IMR-90 (cell line): ENCODE measurements around the gene NMNAT3. TPM values are rescaled to one million over a fixed set of nuclear protein-coding genes. Genes with fewer than 3 reads are reported as not detected.

Source experiments
- ATAC-seq: fragments of 200-7000 bp; cut with Tn5 transposase; 2 replicates; pipeline ENCODE4 v1.9.1; 2020; ENCODE audit warnings: low read depth, mild to moderate bottlenecking, moderate library complexity
- BruUV-seq: library from RNA; stranded (reverse); fragments of 400-500 nt; replicated peaks from 2 replicates; lab custom pipeline; 2021; lab: Mats Ljungman, UMichigan
- CTCF ChIA-PET: fragments of 300-600 bp; formaldehyde crosslinking; extraction: SDS; loops from one replicate; lab custom pipeline; 2021; ENCODE audit warnings: antibody characterized with exemption; lab: Yijun Ruan, JAX
- POLR2A ChIA-PET: fragments of 300-600 bp; sonication (Branson Sonifier 250); formaldehyde crosslinking; loops from one replicate; lab custom pipeline; 2022; ENCODE audit warnings: antibody characterized with exemption; ENCODE audit not compliant: unreplicated experiment; lab: Charles Lee
- DNase-seq: peaks from one replicate; pipeline ENCODE4 v3.0.0; 2013
- H2AFZ ChIP-seq: replicated peaks from 2 replicates; pipeline ENCODE3; 2013; ENCODE audit warnings: low read length, mild to moderate bottlenecking; ENCODE audit not compliant: poor library complexity
- H2AK5ac ChIP-seq: 2 replicates; pipeline ENCODE4 v1.6.1; 2013; ENCODE audit warnings: low read depth, low read length, inconsistent platforms
- H2AK9ac ChIP-seq: replicated peaks from 2 replicates; pipeline ENCODE3; 2013; ENCODE audit warnings: mild to moderate bottlenecking, low read depth, low read length, moderate library complexity; ENCODE audit not compliant: poor library complexity
- H2BK120ac ChIP-seq: 2 replicates; pipeline ENCODE4 v1.6.1; 2013; ENCODE audit warnings: low read depth, low read length, inconsistent platforms
- H2BK15ac ChIP-seq: 3 replicates; pipeline ENCODE4 v1.6.1; 2013; ENCODE audit warnings: low read depth, low read length, inconsistent platforms
- H2BK20ac ChIP-seq: 2 replicates; pipeline ENCODE4 v1.6.1; 2013; ENCODE audit warnings: low read depth, mild to moderate bottlenecking, inconsistent platforms, low read length, moderate library complexity
- H2BK5ac ChIP-seq: 2 replicates; pipeline ENCODE4 v1.6.1; 2013; ENCODE audit warnings: mild to moderate bottlenecking, low read depth, low read length, inconsistent platforms; ENCODE audit not compliant: poor library complexity, severe bottlenecking
- H3K14ac ChIP-seq: replicated peaks from 2 replicates; pipeline ENCODE4 v1.6.1; 2013; ENCODE audit warnings: low read depth, low read length, inconsistent platforms
- H3K18ac ChIP-seq: 2 replicates; pipeline ENCODE4 v1.6.1; 2013; ENCODE audit warnings: low read depth, low read length, control low read depth
- H3K23ac ChIP-seq: 2 replicates; pipeline ENCODE4 v1.6.1; 2013; ENCODE audit warnings: low read depth, low read length, inconsistent platforms
- H3K27ac ChIP-seq: 2 replicates; pipeline ENCODE4 v1.5.1; 2013; ENCODE audit warnings: mild to moderate bottlenecking, control low read depth, low read length; ENCODE audit not compliant: insufficient read depth
- H3K27me3 ChIP-seq: 2 replicates; pipeline ENCODE4 v1.6.1; 2013; ENCODE audit warnings: low read length; ENCODE audit not compliant: control insufficient read depth, insufficient read depth
- H3K36me3 ChIP-seq: 2 replicates; pipeline ENCODE4 v1.6.1; 2013; ENCODE audit warnings: low read length, mixed read lengths; ENCODE audit not compliant: control insufficient read depth, insufficient read depth
- H3K4ac ChIP-seq: 2 replicates; pipeline ENCODE4 v1.6.1; 2013; ENCODE audit warnings: low read depth, low read length, inconsistent platforms
- H3K4me1 ChIP-seq: 2 replicates; pipeline ENCODE4 v1.6.1; 2013; ENCODE audit warnings: low read length, mixed read lengths; ENCODE audit not compliant: control insufficient read depth, insufficient read depth
- H3K4me2 ChIP-seq: 2 replicates; pipeline ENCODE4 v1.6.1; 2013; ENCODE audit warnings: low read depth, mild to moderate bottlenecking, control low read depth, low read length, moderate library complexity
- H3K4me3 ChIP-seq: 2 replicates; pipeline ENCODE4 v1.5.1; 2013; ENCODE audit warnings: low read depth, mild to moderate bottlenecking, control low read depth, low read length, moderate library complexity; ENCODE audit not compliant: insufficient read depth
- H3K56ac ChIP-seq: 2 replicates; pipeline ENCODE4 v1.6.1; 2013; ENCODE audit warnings: low read length, inconsistent platforms; ENCODE audit not compliant: insufficient read depth; ENCODE audit errors: extremely low read depth
- H3K79me1 ChIP-seq, 2 experiments: 2 replicates each; pipeline ENCODE4 v1.6.1; 2013; ENCODE audit warnings: low read length in 2 of 2, inconsistent platforms in 1 of 2, low read depth in 1 of 2
- H3K9ac ChIP-seq: 2 replicates; pipeline ENCODE4 v1.6.1; 2013; ENCODE audit warnings: low read depth, low read length, control low read depth
- H3K9me1 ChIP-seq: 2 replicates; pipeline ENCODE4 v1.6.1; 2013; ENCODE audit warnings: low read length, inconsistent platforms; ENCODE audit not compliant: insufficient read depth
- H3K9me3 ChIP-seq: 2 replicates; pipeline ENCODE4 v1.6.1; 2013; ENCODE audit warnings: low read length; ENCODE audit not compliant: control insufficient read depth, insufficient read depth
- H4K20me1 ChIP-seq: 2 replicates; pipeline ENCODE4 v1.6.1; 2013; ENCODE audit warnings: low read length, inconsistent platforms; ENCODE audit not compliant: insufficient read depth
- H4K5ac ChIP-seq: 2 replicates; pipeline ENCODE4 v1.6.1; 2013; ENCODE audit warnings: mild to moderate bottlenecking, low read depth, low read length, control low read depth
- H4K8ac ChIP-seq, 2 experiments: 2 replicates each; pipeline ENCODE4 v1.6.1; 2013; ENCODE audit warnings: low read depth in 2 of 2, low read length in 2 of 2, control low read depth in 1 of 2, inconsistent platforms in 1 of 2
- H4K91ac ChIP-seq: 2 replicates; pipeline ENCODE4 v1.6.1; 2013; ENCODE audit warnings: low read depth, low read length, inconsistent platforms; ENCODE audit not compliant: insufficient read depth
- RAD21 ChIP-seq: IDR thresholded peaks from 2 replicates; pipeline ENCODE4 v1.6.1; 2012; ENCODE audit warnings: low read length, improper control_type of control experiment
- RCOR1 ChIP-seq: IDR thresholded peaks from 2 replicates; pipeline ENCODE4 v1.6.1; 2012; ENCODE audit warnings: mild to moderate bottlenecking, low read length, improper control_type of control experiment; ENCODE audit not compliant: insufficient replicate concordance
- WGBS, 2 experiments: methylation state at CpG; one replicate each; pipeline versions ENCODE4 v1.1.5 to v1.1.7; 2013; ENCODE audit warnings: missing lambda C conversion rate in 2 of 2; ENCODE audit not compliant: insufficient read length in 1 of 2; ENCODE audit errors: extremely low coverage in 2 of 2; 5-methylcytosine and 5-hydroxymethylcytosine counted together
- dilution Hi-C: fragments of 300-500 bp; cut with HindIII; formaldehyde crosslinking; loops from one replicate; pipeline ENCODE4 v1.14.3; 2018; ENCODE audit warnings: low sequenced_read_pairs; ENCODE audit not compliant: unreplicated experiment
- in situ Hi-C: fragments of 300-500 bp; cut with MboI; formaldehyde crosslinking; loops from 3 replicates; pipeline ENCODE4 v1.14.3; 2019; ENCODE audit warnings: low sequenced_read_pairs, inconsistent platforms, mixed read lengths
- intact Hi-C: fragments of 100-400 bp; cut with micrococcal nuclease; formaldehyde crosslinking; loops from 2 replicates; pipeline ENCODE4 v1.10.0; 2022
- polyA plus RNA-seq, 3 experiments: library from polyadenylated mRNA; depleted of rRNA; stranded (reverse); fragments of >200 nt; gene quantifications; 2 replicates each; pipeline ENCODE4 v1.2.3, GENCODE V29; 2012; ENCODE audit warnings: low replicate concordance in 1 of 3
- total RNA-seq: library from RNA; depleted of rRNA; stranded (reverse); fragments of >200 nt; gene quantifications from 2 replicates; pipeline ENCODE4 v1.2.3, GENCODE V29; 2012
- TF ChIP-seq, protein P1 (sequence below): conservative IDR thresholded peaks from 2 replicates; pipeline ENCODE4 v1.5.1; 2012; ENCODE audit warnings: mild to moderate bottlenecking, low read depth, low read length, improper control_type of control experiment

NMNAT3 gene
- total and polyA plus RNA-seq, 2 of the 4 experiments (the other 2 are of a cell fraction): 0.12 to 0.36 TPM

DNA sequence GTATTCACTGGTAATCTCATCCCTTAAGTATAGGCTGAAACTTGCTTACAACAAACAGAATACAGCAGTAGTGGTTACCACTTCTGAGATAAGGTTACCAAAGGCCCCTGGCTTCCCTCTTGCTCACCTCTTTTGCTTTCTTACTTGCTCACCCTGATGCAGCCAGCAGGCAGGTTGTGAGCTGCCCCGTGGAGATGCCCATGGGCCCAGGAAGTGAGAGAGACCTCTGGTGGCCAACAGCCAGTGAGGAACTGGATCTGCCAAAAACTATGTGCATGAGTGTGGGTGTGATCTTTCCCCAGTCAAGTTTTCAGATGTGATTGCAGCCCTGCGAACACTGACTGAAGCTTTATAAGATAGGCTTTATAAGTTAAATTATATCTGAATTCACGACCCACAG, 48.7 kb downstream of the NMNAT3 start:
- TF ChIP-seq RAD21 (peak; percentile 22; the same call in 1 of the 2 replicates), RCOR1 (no peak)
- TF ChIP-seq, protein P1, sequence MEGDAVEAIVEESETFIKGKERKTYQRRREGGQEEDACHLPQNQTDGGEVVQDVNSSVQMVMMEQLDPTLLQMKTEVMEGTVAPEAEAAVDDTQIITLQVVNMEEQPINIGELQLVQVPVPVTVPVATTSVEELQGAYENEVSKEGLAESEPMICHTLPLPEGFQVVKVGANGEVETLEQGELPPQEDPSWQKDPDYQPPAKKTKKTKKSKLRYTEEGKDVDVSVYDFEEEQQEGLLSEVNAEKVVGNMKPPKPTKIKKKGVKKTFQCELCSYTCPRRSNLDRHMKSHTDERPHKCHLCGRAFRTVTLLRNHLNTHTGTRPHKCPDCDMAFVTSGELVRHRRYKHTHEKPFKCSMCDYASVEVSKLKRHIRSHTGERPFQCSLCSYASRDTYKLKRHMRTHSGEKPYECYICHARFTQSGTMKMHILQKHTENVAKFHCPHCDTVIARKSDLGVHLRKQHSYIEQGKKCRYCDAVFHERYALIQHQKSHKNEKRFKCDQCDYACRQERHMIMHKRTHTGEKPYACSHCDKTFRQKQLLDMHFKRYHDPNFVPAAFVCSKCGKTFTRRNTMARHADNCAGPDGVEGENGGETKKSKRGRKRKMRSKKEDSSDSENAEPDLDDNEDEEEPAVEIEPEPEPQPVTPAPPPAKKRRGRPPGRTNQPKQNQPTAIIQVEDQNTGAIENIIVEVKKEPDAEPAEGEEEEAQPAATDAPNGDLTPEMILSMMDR: peak; percentile 19; the same call in 1 of the 2 replicates
- H3K18ac ChIP-seq: no peak overlapping the region
- H3K4me1 ChIP-seq: no peaks in the 10 kb centered on the region
- no peak overlapping the region for H2AK9ac ChIP-seq
- no peak overlapping the region for H3K23ac ChIP-seq
- intact Hi-C loops: loop anchor here (5.0 kb wide), 1 partner anchor 202 kb away; no protein-coding TSS in a partner anchor
- H3K36me3 ChIP-seq: no peaks in the 10 kb centered on the region
- H3K79me1 ChIP-seq: no peaks in the 10 kb centered on the region
- H2BK20ac ChIP-seq: no peak overlapping the region
- H3K4me2 ChIP-seq: no peak overlapping the region
- in situ Hi-C loops: no loop called here
- H3K9me1 ChIP-seq: no peaks in the 10 kb centered on the region
- no CpG with 5 or more reads among the region's 3 CpGs for WGBS, 2 experiments
- H2BK15ac ChIP-seq: no peak overlapping the region
- H3K4me3 ChIP-seq: no peak overlapping the region
- ATAC-seq (no peak), DNase-seq (peak; percentile 2)
- H3K14ac ChIP-seq: no peak overlapping the region
- H3K9me3 ChIP-seq: no peaks in the 10 kb centered on the region
- H2AFZ ChIP-seq: no peak overlapping the region
- no peak overlapping the region for H3K4ac ChIP-seq
- no peak overlapping the region for H2AK5ac ChIP-seq
- dilution Hi-C loops: no loop called here
- CTCF ChIA-PET: no interaction called here
- no peak overlapping the region for H3K56ac ChIP-seq
- no peak overlapping the region for H4K91ac ChIP-seq
- H4K20me1 ChIP-seq: no peaks in the 10 kb centered on the region
- H3K27ac ChIP-seq: no peak overlapping the region
- no TSS peak for BruUV-seq
- no peaks in the 10 kb centered on the region for H3K27me3 ChIP-seq
- no peak overlapping the region for H4K8ac ChIP-seq
- no peak overlapping the region for H3K9ac ChIP-seq
- POLR2A ChIA-PET: no interaction called here
- H2BK120ac ChIP-seq: no peak overlapping the region
- no peak overlapping the region for H2BK5ac ChIP-seq
- no peak overlapping the region for H4K5ac ChIP-seq
